22Rv1 (cell line): ENCODE data around the gene ATP10A.
"Not testable (repeated sequence)": the region's sequence is repeated elsewhere in the genome, so short reads cannot be mapped to it uniquely, and the experiment has no call there.

Experiments used
- ZFX ChIP-seq: fragments of 450-650 bp; IDR thresholded peaks from 2 replicates; pipeline ENCODE4 v1.6.1; 2017; ENCODE audit warnings: antibody characterized with exemption, borderline replicate concordance
- TF ChIP-seq, protein P1 (sequence below): fragments of 450-650 bp; IDR thresholded peaks from 2 replicates; pipeline ENCODE4 v1.5.1; 2017; ENCODE audit warnings: mild to moderate bottlenecking

DNA sequence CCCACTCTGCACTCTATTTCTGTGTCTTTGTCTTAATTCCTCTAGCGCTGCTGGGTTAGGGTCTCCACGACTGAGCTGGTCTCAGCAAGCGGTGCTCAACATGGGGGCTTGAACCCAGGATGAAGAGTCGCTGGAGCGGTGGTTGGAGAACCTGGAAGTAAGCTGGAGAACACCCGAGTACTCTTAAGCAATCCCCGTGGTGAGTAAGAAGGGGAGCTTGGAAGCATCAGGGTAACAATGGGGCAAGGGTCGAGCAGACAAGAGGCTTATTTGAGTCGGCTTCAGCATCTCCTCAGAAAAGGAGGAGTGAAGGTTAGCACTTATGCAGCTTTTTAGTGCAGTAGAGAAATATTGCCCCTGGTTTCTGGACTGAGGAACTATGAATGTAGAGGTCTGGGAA is 226.6 kb downstream of the ATP10A start:
- TF ChIP-seq ZFX = not testable (repeated sequence)
- TF ChIP-seq, protein P1, sequence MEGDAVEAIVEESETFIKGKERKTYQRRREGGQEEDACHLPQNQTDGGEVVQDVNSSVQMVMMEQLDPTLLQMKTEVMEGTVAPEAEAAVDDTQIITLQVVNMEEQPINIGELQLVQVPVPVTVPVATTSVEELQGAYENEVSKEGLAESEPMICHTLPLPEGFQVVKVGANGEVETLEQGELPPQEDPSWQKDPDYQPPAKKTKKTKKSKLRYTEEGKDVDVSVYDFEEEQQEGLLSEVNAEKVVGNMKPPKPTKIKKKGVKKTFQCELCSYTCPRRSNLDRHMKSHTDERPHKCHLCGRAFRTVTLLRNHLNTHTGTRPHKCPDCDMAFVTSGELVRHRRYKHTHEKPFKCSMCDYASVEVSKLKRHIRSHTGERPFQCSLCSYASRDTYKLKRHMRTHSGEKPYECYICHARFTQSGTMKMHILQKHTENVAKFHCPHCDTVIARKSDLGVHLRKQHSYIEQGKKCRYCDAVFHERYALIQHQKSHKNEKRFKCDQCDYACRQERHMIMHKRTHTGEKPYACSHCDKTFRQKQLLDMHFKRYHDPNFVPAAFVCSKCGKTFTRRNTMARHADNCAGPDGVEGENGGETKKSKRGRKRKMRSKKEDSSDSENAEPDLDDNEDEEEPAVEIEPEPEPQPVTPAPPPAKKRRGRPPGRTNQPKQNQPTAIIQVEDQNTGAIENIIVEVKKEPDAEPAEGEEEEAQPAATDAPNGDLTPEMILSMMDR = not testable (repeated sequence)
